Measurements from ENCODE around the gene DTHD1. TPM values are rescaled to one million over a fixed set of nuclear protein-coding genes. Genes with fewer than 3 reads are reported as not detected.

DTHD1 gene
- total and polyA plus RNA-seq, 4 donors = 0.06 to 0.42 (median 0.07) TPM; not detected in 1

- no peak for TF ChIP-seq CTCF (IDR thresholded peaks at IDR 0.05; ENCODE audit: low read depth, low read length, missing input control)
- no peak for TF ChIP-seq SP1 (IDR thresholded peaks at IDR 0.05)
- no peak for TF ChIP-seq FOXA1 (IDR thresholded peaks at IDR 0.05)
- TF ChIP-seq HNF4G (IDR thresholded peaks at IDR 0.05) = no peak
- no peak for TF ChIP-seq NR2F2 (IDR thresholded peaks at IDR 0.05)
- TF ChIP-seq, protein P1, sequence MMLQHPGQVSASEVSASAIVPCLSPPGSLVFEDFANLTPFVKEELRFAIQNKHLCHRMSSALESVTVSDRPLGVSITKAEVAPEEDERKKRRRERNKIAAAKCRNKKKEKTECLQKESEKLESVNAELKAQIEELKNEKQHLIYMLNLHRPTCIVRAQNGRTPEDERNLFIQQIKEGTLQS (IDR thresholded peaks at IDR 0.05) = no peak
- TF ChIP-seq JUND (IDR thresholded peaks at IDR 0.05) = no peak
- no peak for TF ChIP-seq RAD21 (IDR thresholded peaks at IDR 0.05)
Observed at GRCh38 chr4:36237366-36238313, 43.8 kb upstream of the DTHD1 start (continued).

DNA sequence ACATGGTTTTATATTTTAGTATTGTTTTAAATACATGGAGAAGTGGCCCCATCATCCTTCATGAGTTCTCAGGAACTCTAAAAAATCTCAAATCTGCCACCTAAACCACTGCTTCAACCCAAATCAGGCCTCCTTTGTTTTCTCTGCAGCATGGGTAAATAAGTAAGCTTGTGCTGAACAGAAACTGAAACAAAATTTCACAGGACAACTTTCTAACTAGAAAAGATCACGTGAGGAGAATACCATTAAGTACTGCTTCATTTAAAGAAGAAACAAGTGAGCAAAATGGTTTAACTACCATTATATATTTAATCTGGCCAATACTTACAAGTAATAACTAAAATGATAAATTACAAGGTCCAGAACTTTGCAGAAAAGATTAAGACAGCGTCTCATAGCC lies 39.6 kb upstream of the DTHD1 start:
- Histone ChIP-seq H3K27ac (ENCODE audit: low read depth in 1 of 2, low read length in 2 of 2) (peak overlapping the region; percentile 89 to 95), H3K4me3 (ENCODE audit: low read depth in 1 of 3, low read length in 3 of 3) (peak overlapping the region; percentile 72 to 97 (median 93)), H3K4me1 (ENCODE audit: control insufficient read depth in 4 of 4, insufficient read depth in 4 of 4, low read length in 3 of 4) (peaks cover 3 to 38% (median 11%) of the 10 kb centered on the region in 4 donors), H3K36me3 (ENCODE audit: control insufficient read depth in 4 of 4, insufficient read depth in 3 of 4, low read depth in 1 of 4, low read length in 3 of 4) (peaks cover 0 to 4% (median 0%) of the 10 kb centered on the region in 4 donors), H3K9me3 (ENCODE audit: control insufficient read depth in 4 of 4, low read length in 3 of 4) (no peaks in the 10 kb centered on the region), H3K27me3 (ENCODE audit: control insufficient read depth in 4 of 4, insufficient read depth in 4 of 4, low read length in 3 of 4) (no peaks in the 10 kb centered on the region), H3K9ac (ENCODE audit: low read depth in 1 of 2, low read length in 2 of 2) (peak overlapping the region; percentile 78 to 95)
- WGBS = 11% methylated on average over 2 of the region's 2 CpGs
- TF ChIP-seq JUND (IDR thresholded peaks at IDR 0.05) (no peak), SP1 (IDR thresholded peaks at IDR 0.05) (peak; percentile 7), MAX (IDR thresholded peaks at IDR 0.05) (peak; percentile 23), RAD21 (IDR thresholded peaks at IDR 0.05) (peak; percentile 4 to 16), YY1 (IDR thresholded peaks at IDR 0.05) (peak; percentile 57), HNF4A (conservative IDR thresholded peaks at IDR 0.05) (peak in 1 of 2 donors; percentile 22), FOXA2 (IDR thresholded peaks at IDR 0.05) (no peak)
- TF ChIP-seq, protein P2, sequence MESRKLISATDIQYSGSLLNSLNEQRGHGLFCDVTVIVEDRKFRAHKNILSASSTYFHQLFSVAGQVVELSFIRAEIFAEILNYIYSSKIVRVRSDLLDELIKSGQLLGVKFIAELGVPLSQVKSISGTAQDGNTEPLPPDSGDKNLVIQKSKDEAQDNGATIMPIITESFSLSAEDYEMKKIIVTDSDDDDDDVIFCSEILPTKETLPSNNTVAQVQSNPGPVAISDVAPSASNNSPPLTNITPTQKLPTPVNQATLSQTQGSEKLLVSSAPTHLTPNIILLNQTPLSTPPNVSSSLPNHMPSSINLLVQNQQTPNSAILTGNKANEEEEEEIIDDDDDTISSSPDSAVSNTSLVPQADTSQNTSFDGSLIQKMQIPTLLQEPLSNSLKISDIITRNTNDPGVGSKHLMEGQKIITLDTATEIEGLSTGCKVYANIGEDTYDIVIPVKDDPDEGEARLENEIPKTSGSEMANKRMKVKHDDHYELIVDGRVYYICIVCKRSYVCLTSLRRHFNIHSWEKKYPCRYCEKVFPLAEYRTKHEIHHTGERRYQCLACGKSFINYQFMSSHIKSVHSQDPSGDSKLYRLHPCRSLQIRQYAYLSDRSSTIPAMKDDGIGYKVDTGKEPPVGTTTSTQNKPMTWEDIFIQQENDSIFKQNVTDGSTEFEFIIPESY (IDR thresholded peaks at IDR 0.05) = peak; percentile 26
- DNase-seq (ENCODE audit: low spot score) = no peak

- Histone ChIP-seq H3K4me1 (ENCODE audit: control insufficient read depth in 4 of 4, insufficient read depth in 4 of 4, low read length in 3 of 4) (peaks cover 3 to 38% (median 11%) of the 10 kb centered on the region in 4 donors), H3K9me3 (ENCODE audit: control insufficient read depth in 4 of 4, low read length in 3 of 4) (no peaks in the 10 kb centered on the region), H3K27ac (ENCODE audit: low read depth in 1 of 2, low read length in 2 of 2) (peak overlapping the region; percentile 89 to 95), H3K9ac (ENCODE audit: low read depth in 1 of 2, low read length in 2 of 2) (peak overlapping the region; percentile 75 to 95), H3K27me3 (ENCODE audit: control insufficient read depth in 4 of 4, insufficient read depth in 4 of 4, low read length in 3 of 4) (no peaks in the 10 kb centered on the region), H3K4me3 (ENCODE audit: low read depth in 1 of 3, low read length in 3 of 3) (peak overlapping the region; percentile 93 to 97 (median 94)), H3K36me3 (ENCODE audit: control insufficient read depth in 4 of 4, insufficient read depth in 3 of 4, low read depth in 1 of 4, low read length in 3 of 4) (no peaks in the 10 kb centered on the region)
- TF ChIP-seq MAX (IDR thresholded peaks at IDR 0.05) (no peak), FOXA2 (IDR thresholded peaks at IDR 0.05) (no peak), YY1 (IDR thresholded peaks at IDR 0.05) (no peak), JUND (IDR thresholded peaks at IDR 0.05) (no peak), HNF4G (IDR thresholded peaks at IDR 0.05) (no peak), RAD21 (IDR thresholded peaks at IDR 0.05) (no peak), FOXA1 (IDR thresholded peaks at IDR 0.05) (no peak), SP1 (IDR thresholded peaks at IDR 0.05) (no peak), HNF4A (conservative IDR thresholded peaks at IDR 0.05) (no peak)
- TF ChIP-seq, protein P1 (IDR thresholded peaks at IDR 0.05) = no peak
- TF ChIP-seq, protein P2 (IDR thresholded peaks at IDR 0.05) = no peak
- TF ChIP-seq, protein P3, sequence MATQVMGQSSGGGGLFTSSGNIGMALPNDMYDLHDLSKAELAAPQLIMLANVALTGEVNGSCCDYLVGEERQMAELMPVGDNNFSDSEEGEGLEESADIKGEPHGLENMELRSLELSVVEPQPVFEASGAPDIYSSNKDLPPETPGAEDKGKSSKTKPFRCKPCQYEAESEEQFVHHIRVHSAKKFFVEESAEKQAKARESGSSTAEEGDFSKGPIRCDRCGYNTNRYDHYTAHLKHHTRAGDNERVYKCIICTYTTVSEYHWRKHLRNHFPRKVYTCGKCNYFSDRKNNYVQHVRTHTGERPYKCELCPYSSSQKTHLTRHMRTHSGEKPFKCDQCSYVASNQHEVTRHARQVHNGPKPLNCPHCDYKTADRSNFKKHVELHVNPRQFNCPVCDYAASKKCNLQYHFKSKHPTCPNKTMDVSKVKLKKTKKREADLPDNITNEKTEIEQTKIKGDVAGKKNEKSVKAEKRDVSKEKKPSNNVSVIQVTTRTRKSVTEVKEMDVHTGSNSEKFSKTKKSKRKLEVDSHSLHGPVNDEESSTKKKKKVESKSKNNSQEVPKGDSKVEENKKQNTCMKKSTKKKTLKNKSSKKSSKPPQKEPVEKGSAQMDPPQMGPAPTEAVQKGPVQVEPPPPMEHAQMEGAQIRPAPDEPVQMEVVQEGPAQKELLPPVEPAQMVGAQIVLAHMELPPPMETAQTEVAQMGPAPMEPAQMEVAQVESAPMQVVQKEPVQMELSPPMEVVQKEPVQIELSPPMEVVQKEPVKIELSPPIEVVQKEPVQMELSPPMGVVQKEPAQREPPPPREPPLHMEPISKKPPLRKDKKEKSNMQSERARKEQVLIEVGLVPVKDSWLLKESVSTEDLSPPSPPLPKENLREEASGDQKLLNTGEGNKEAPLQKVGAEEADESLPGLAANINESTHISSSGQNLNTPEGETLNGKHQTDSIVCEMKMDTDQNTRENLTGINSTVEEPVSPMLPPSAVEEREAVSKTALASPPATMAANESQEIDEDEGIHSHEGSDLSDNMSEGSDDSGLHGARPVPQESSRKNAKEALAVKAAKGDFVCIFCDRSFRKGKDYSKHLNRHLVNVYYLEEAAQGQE (IDR thresholded peaks at IDR 0.05) = no peak
- 11% methylated on average over 7 of the region's 7 CpGs for WGBS
- DNase-seq (ENCODE audit: low spot score) = no peak
Observed at GRCh38 chr4:36242629-36243354, 38.6 kb upstream of the DTHD1 start.

All from liver (tissue), 9 donors.